ENCODE results near the gene YWHAQ.

GRCh38 chr2:9586465-9586864 is 44.3 kb downstream of the YWHAQ start:
- TF ChIP-seq POLR2A (IDR thresholded peaks at IDR 0.05; ENCODE audit: low read depth, low read length) (no peak), POLR2AphosphoS5 (IDR thresholded peaks at IDR 0.05; ENCODE audit: low read depth, low read length) (no peak), TAF1 (IDR thresholded peaks at IDR 0.05; ENCODE audit: borderline replicate concordance, low read depth, low read length) (no peak)

All from GM12892 (cell line).